HG02870 (cell line): ENCODE data around the gene RAB3C.
A peak's percentile ranks its signal among the peaks of the same experiment; 100 is the strongest.

Experiments
- ATAC-seq: cut with Tn5 transposase; IDR thresholded peaks from one replicate; pipeline ENCODE4 v1.9.1; 2021; ENCODE audit warnings: mild to moderate bottlenecking, moderate library complexity; ENCODE audit not compliant: unreplicated experiment

RAB3C gene

GRCh38 chr5:58765058-58765457 is 182.2 kb downstream of the RAB3C start:
- ATAC-seq, result no peak

GRCh38 chr5:58767104-58767503 is 184.2 kb downstream of the RAB3C start:
- no peak for ATAC-seq

GRCh38 chr5:58770136-58770535 is 187.3 kb downstream of the RAB3C start:
- no peak for ATAC-seq

GRCh38 chr5:58771796-58772195 is 188.9 kb downstream of the RAB3C start:
- ATAC-seq, result no peak

GRCh38 chr5:58773744-58774441 is 191.0 kb downstream of the RAB3C start:
- no peak for ATAC-seq

- ATAC-seq, result no peak
Measured at GRCh38 chr5:58774937-58775336, 192.1 kb downstream of the RAB3C start.

- peak; percentile 92 for ATAC-seq
Measured at GRCh38 chr5:58775701-58776262, 192.9 kb downstream of the RAB3C start.

GRCh38 chr5:58776559-58776958 is 193.7 kb downstream of the RAB3C start:
- ATAC-seq, result no peak

- no peak for ATAC-seq
Measured at GRCh38 chr5:58778888-58779287, 196.0 kb downstream of the RAB3C start.

- peak; percentile 49 for ATAC-seq
Measured at GRCh38 chr5:58786035-58786434, 203.2 kb downstream of the RAB3C start.

GRCh38 chr5:58786711-58787303 is 203.9 kb downstream of the RAB3C start:
- ATAC-seq, result peak; percentile 87

- no peak for ATAC-seq
Measured at GRCh38 chr5:58787987-58788386, 205.1 kb downstream of the RAB3C start.

GRCh38 chr5:58793888-58794657 is 211.2 kb downstream of the RAB3C start:
- no peak for ATAC-seq

GRCh38 chr5:58794875-58795274 is 212.0 kb downstream of the RAB3C start:
- ATAC-seq, result no peak

GRCh38 chr5:58795327-58795726 is 212.5 kb downstream of the RAB3C start:
- ATAC-seq, result no peak

GRCh38 chr5:58797021-58797420 is 214.1 kb downstream of the RAB3C start:
- ATAC-seq, result no peak

- ATAC-seq, result no peak
Measured at GRCh38 chr5:58800356-58800755, 217.5 kb downstream of the RAB3C start.

GRCh38 chr5:58800861-58801540 is 218.1 kb downstream of the RAB3C start:
- ATAC-seq, result no peak

- no peak for ATAC-seq
Measured at GRCh38 chr5:58803056-58803455, 220.2 kb downstream of the RAB3C start.

- no peak for ATAC-seq
Measured at GRCh38 chr5:58804291-58804690, 221.4 kb downstream of the RAB3C start.

GRCh38 chr5:58810086-58810485 is 227.2 kb downstream of the RAB3C start:
- ATAC-seq, result no peak
